ENCODE results near the gene FAM53B. TPM values are rescaled to one million over a fixed set of nuclear protein-coding genes. Genes with fewer than 3 reads are reported as not detected.

Gene FAM53B
- total RNA-seq, 1 experiment from 2014 or later: 18.3 TPM

DNA sequence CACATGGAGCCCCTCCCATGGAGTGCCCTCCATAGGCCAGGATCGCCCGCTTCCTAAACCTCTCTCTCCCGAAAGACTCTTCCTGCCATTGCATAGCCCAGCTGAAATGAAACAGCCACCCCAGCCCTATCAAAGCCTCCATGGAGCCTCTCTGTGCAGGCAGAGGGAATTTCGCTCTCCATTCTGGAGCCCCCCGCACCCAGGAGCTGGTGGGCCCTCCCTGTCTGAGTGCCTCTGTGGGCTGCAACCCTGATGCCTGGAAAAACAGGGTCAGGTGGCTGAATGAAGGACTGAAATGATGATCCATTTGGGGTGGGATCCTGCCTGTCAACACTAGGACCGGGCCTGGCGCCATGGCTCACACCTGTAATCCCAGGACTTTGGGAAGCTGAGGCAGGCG lies 106.4 kb downstream of the FAM53B start:
- CTCF ChIA-PET: no interaction called here

DNA sequence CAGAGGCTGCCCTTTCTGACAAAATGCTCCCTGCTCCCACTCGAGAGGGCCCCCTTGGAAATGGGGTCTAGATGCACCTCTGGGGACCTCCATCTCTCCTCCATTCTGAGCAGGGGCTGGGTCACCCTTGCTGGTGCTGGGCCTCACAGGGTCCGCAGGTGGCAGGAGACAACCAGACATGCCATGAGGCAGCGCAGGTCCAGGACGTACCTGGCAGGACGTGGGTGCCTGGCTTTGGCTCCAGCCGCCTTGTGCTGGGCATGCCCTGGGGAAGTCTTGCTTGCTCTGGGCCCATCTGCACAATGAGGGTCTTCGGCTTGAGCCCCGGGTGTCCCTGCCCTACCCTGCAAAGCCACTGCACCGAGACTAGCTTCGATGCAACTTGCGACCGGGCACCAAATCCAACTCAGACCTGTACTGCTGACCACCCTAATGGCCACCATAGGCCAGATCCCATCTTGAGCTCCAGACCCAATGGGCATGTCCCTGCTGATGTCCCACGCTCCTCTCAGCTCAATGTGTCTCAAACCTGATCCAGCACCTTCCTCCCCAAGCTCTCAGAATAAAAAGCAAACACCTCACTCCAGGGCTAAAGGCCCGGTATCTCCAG lies 107.0 kb downstream of the FAM53B start:
- POLR2A ChIA-PET (ENCODE audit: low non-redundant PET): no interaction called here
- TF ChIP-seq, protein P1, sequence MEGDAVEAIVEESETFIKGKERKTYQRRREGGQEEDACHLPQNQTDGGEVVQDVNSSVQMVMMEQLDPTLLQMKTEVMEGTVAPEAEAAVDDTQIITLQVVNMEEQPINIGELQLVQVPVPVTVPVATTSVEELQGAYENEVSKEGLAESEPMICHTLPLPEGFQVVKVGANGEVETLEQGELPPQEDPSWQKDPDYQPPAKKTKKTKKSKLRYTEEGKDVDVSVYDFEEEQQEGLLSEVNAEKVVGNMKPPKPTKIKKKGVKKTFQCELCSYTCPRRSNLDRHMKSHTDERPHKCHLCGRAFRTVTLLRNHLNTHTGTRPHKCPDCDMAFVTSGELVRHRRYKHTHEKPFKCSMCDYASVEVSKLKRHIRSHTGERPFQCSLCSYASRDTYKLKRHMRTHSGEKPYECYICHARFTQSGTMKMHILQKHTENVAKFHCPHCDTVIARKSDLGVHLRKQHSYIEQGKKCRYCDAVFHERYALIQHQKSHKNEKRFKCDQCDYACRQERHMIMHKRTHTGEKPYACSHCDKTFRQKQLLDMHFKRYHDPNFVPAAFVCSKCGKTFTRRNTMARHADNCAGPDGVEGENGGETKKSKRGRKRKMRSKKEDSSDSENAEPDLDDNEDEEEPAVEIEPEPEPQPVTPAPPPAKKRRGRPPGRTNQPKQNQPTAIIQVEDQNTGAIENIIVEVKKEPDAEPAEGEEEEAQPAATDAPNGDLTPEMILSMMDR (conservative IDR thresholded peaks at IDR 0.05; ENCODE audit: low read depth, low read length): no peak
- no peak for TF ChIP-seq EZH2 (IDR thresholded peaks at IDR 0.05; ENCODE audit: borderline replicate concordance, low read depth, low read length, poor library complexity, severe bottlenecking)
- intact Hi-C loops (cut with micrococcal nuclease; ENCODE audit: unreplicated experiment): no loop called here
- Histone ChIP-seq H3K36me3 (ENCODE audit: insufficient read depth, low read length, poor library complexity, severe bottlenecking) (no peaks in the 10 kb centered on the region), H3K27ac (ENCODE audit: low read depth, low read length, poor library complexity, severe bottlenecking) (no peak overlapping the region), H3K27me3 (replicated peaks; ENCODE audit: insufficient read depth, low read depth, low read length, poor library complexity) (no peaks in the 10 kb centered on the region), H3K4me1 (ENCODE audit: insufficient read depth, low read length, poor library complexity, severe bottlenecking) (no peaks in the 10 kb centered on the region), H3K9me3 (ENCODE audit: low read depth, low read length, poor library complexity, severe bottlenecking) (no peaks in the 10 kb centered on the region), H3K4me3 (ENCODE audit: low read depth, low read length, poor library complexity, severe bottlenecking) (no peak overlapping the region)
- DNase-seq (ENCODE audit: low spot score): no peak
- no TSS peak for BruUV-seq (replicated peaks)
- CTCF ChIA-PET: no interaction called here

More for the DNA sequence above, 106.4 kb downstream of the FAM53B start:
- intact Hi-C loops (cut with micrococcal nuclease; ENCODE audit: unreplicated experiment): no loop called here
- BruUV-seq (replicated peaks): no TSS peak
- POLR2A ChIA-PET (ENCODE audit: low non-redundant PET): no interaction called here
- Histone ChIP-seq H3K4me3 (ENCODE audit: low read depth, low read length, poor library complexity, severe bottlenecking) (no peak overlapping the region), H3K9me3 (ENCODE audit: low read depth, low read length, poor library complexity, severe bottlenecking) (no peaks in the 10 kb centered on the region), H3K4me1 (ENCODE audit: insufficient read depth, low read length, poor library complexity, severe bottlenecking) (no peaks in the 10 kb centered on the region), H3K36me3 (ENCODE audit: insufficient read depth, low read length, poor library complexity, severe bottlenecking) (no peaks in the 10 kb centered on the region), H3K27ac (ENCODE audit: low read depth, low read length, poor library complexity, severe bottlenecking) (no peak overlapping the region), H3K27me3 (replicated peaks; ENCODE audit: insufficient read depth, low read depth, low read length, poor library complexity) (no peaks in the 10 kb centered on the region)
- no peak for TF ChIP-seq EZH2 (IDR thresholded peaks at IDR 0.05; ENCODE audit: borderline replicate concordance, low read depth, low read length, poor library complexity, severe bottlenecking)
- TF ChIP-seq, protein P1 (conservative IDR thresholded peaks at IDR 0.05; ENCODE audit: low read depth, low read length): no peak
- no peak for DNase-seq (ENCODE audit: low spot score)

DNA sequence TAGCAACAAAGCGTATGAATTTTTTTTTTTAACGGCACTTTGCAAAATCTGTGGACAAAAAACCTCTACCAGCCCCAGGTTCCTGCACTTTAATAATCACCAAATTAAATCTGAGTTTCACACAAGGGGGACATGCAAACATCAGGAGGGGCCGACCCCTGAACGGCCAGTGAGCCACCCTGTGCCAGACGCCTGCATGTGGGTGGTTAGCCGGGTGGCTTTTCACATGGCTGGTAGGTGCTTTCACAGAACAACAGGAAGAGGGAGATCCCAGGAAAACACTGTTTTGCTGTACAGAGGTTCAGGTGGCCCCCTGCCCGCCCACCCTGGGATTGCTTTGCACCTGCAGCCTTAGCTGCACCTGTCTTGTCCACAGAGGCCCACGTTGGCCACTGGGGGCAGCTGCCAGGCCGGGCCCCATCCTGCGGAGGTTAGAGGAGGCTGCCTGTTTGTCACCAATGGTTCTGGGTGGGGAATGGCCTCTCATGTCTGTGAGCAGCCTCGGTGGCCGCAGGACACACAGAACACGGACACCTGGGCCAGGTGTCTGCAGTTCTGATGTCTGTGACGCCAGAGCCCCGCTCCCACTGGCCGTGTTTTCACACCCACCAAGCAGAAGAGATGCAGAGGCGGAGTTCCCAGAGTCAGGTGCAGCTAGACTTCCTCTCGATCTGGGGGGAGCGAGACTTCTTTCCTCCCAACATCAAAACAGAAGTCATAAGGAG lies 107.7 kb downstream of the FAM53B start:
- H3K36me3 ChIP-seq (ENCODE audit: insufficient read depth, low read length, poor library complexity, severe bottlenecking): no peaks in the 10 kb centered on the region
- no peak overlapping the region for H3K27ac ChIP-seq (ENCODE audit: low read depth, low read length, poor library complexity, severe bottlenecking)
- H3K4me3 ChIP-seq (ENCODE audit: low read depth, low read length, poor library complexity, severe bottlenecking): no peak overlapping the region
- ChIA-PET CTCF (no interaction called here), POLR2A (ENCODE audit: low non-redundant PET) (no interaction called here)
- TF ChIP-seq, protein P1 (conservative IDR thresholded peaks at IDR 0.05; ENCODE audit: low read depth, low read length): no peak
- no peak for TF ChIP-seq EZH2 (IDR thresholded peaks at IDR 0.05; ENCODE audit: borderline replicate concordance, low read depth, low read length, poor library complexity, severe bottlenecking)
- no peaks in the 10 kb centered on the region for H3K9me3 ChIP-seq (ENCODE audit: low read depth, low read length, poor library complexity, severe bottlenecking)
- no peak for DNase-seq (ENCODE audit: low spot score)
- no TSS peak for BruUV-seq (replicated peaks)
- intact Hi-C loops (cut with micrococcal nuclease; ENCODE audit: unreplicated experiment): no loop called here
- no peaks in the 10 kb centered on the region for H3K27me3 ChIP-seq (replicated peaks; ENCODE audit: insufficient read depth, low read depth, low read length, poor library complexity)
- no peaks in the 10 kb centered on the region for H3K4me1 ChIP-seq (ENCODE audit: insufficient read depth, low read length, poor library complexity, severe bottlenecking)

All from A673 (cell line).